BLaER1 treated with 17β-estradiol and CSF1 and Interleukin-3, amounts not matched to agents 10 nM and 100 nM (cell line): ENCODE data around the gene CSAD.

Source experiments
- H3K27ac ChIP-seq, 11 experiments: shearing (Covaris generic); formaldehyde crosslinking; 2 replicates each; pipeline ENCODE4 v1.8.1; 2022
- H3K27me3 ChIP-seq, 11 experiments: shearing (Covaris generic); formaldehyde crosslinking; 2 replicates each; pipeline ENCODE4 v1.8.1; 2022
- H3K36me3 ChIP-seq, 11 experiments: shearing (Covaris generic); formaldehyde crosslinking; 2 replicates each; pipeline ENCODE4 v1.8.1; 2022
- H3K4me1 ChIP-seq, 10 experiments: shearing (Covaris generic); formaldehyde crosslinking; 2 replicates each; pipeline ENCODE4 v1.8.1; 2022
- H3K4me2 ChIP-seq, 11 experiments: shearing (Covaris generic); formaldehyde crosslinking; 2 replicates each; pipeline ENCODE4 v1.8.1; 2022
- H3K4me3 ChIP-seq, 10 experiments: shearing (Covaris generic); formaldehyde crosslinking; 2 replicates each; pipeline ENCODE4 v1.8.1; 2022
- H3K9ac ChIP-seq, 11 experiments: shearing (Covaris generic); formaldehyde crosslinking; 2 replicates each; pipeline ENCODE4 v1.8.1; 2022
- H3K9me3 ChIP-seq, 11 experiments: shearing (Covaris generic); formaldehyde crosslinking; replicated peaks in 1 of 11; 2 replicates each; pipeline ENCODE4 v1.8.1; 2022
- H4K20me1 ChIP-seq, 11 experiments: shearing (Covaris generic); formaldehyde crosslinking; 2 replicates each; pipeline ENCODE4 v1.8.1; 2022
- Cebpa-rat ChIP-seq, 11 experiments: shearing (Covaris generic); IDR thresholded peaks; 2 replicates each; pipeline ENCODE4 v1.8.1; 2022

The CSAD gene

GRCh38 chr12:53145383-53146260, 35.1 kb downstream of the CSAD start:
- no peak overlapping the region for H3K4me2 ChIP-seq
- TF ChIP-seq Cebpa-rat (IDR thresholded peaks at IDR 0.05): no peak
- no peaks in the 10 kb centered on the region for H3K36me3 ChIP-seq
- no peak overlapping the region for H3K4me3 ChIP-seq
- no peaks in the 10 kb centered on the region for H3K27me3 ChIP-seq
- H3K4me1 ChIP-seq: peaks cover 0 to 6% (median 0%) of the 10 kb centered on the region in 10 experiments; a peak in 2 of 20 replicates
- no peak overlapping the region for H3K9ac ChIP-seq
- H4K20me1 ChIP-seq: no peaks in the 10 kb centered on the region
- H3K27ac ChIP-seq: no peak overlapping the region
- H3K9me3 ChIP-seq: 0 out of 22 replicates have a peak, but pooled peaks cover 0 to 2% (median 0%) of the 10 kb centered on the region in 11 experiments

- Histone ChIP-seq H3K36me3 (0 out of 22 replicates have a peak, but pooled peaks cover 0 to 3% (median 0%) of the 10 kb centered on the region in 11 experiments), H4K20me1 (no peaks in the 10 kb centered on the region), H3K27me3 (no peaks in the 10 kb centered on the region), H3K9me3 (peaks cover 19 to 24% (median 20%) of the 10 kb centered on the region in 11 experiments), H3K4me3 (no peak overlapping the region), H3K4me1 (no peaks in the 10 kb centered on the region), H3K9ac (no peak overlapping the region), H3K27ac (no peak overlapping the region), H3K4me2 (no peak overlapping the region)
- TF ChIP-seq Cebpa-rat (IDR thresholded peaks at IDR 0.05): no peak
These were observed 37.4 kb downstream of the CSAD start for GRCh38 chr12:53143355-53143754.

GRCh38 chr12:53133722-53134121, 47.0 kb downstream of the CSAD start:
- TF ChIP-seq Cebpa-rat (IDR thresholded peaks at IDR 0.05): no peak
- H4K20me1 ChIP-seq: no peaks in the 10 kb centered on the region
- no peaks in the 10 kb centered on the region for H3K36me3 ChIP-seq
- H3K9ac ChIP-seq: no peak overlapping the region
- no peak overlapping the region for H3K4me2 ChIP-seq
- no peak overlapping the region for H3K27ac ChIP-seq
- peaks cover 14 to 30% (median 20%) of the 10 kb centered on the region in 11 experiments for H3K9me3 ChIP-seq
- peaks cover 0 to 27% (median 0%) of the 10 kb centered on the region in 10 experiments; a peak in 6 of 20 replicates for H3K4me1 ChIP-seq
- H3K27me3 ChIP-seq: no peaks in the 10 kb centered on the region
- no peak overlapping the region for H3K4me3 ChIP-seq

- peaks cover 3 to 14% (median 8%) of the 10 kb centered on the region in 11 experiments for H3K9me3 ChIP-seq
- peak overlapping the region in 2 of 11 experiments; percentile 26 to 68; a peak in 2 of 22 replicates for H3K4me2 ChIP-seq
- H4K20me1 ChIP-seq: no peaks in the 10 kb centered on the region
- H3K36me3 ChIP-seq: no peaks in the 10 kb centered on the region
- H3K9ac ChIP-seq: no peak overlapping the region
- H3K27ac ChIP-seq: no peak overlapping the region
- no peaks in the 10 kb centered on the region for H3K27me3 ChIP-seq
- H3K4me1 ChIP-seq: peaks cover 0 to 44% (median 0%) of the 10 kb centered on the region in 10 experiments; a peak in 6 of 20 replicates
- TF ChIP-seq Cebpa-rat (IDR thresholded peaks at IDR 0.05): no peak
- no peak overlapping the region for H3K4me3 ChIP-seq
These were observed 48.9 kb downstream of the CSAD start for GRCh38 chr12:53131844-53132243.

GRCh38 chr12:53128780-53129569, 51.8 kb downstream of the CSAD start:
- H3K36me3 ChIP-seq: no peaks in the 10 kb centered on the region
- no peak overlapping the region for H3K4me3 ChIP-seq
- TF ChIP-seq Cebpa-rat (IDR thresholded peaks at IDR 0.05): no peak
- H3K9ac ChIP-seq: no peak overlapping the region
- peak overlapping the region in 3 of 11 experiments; percentile 4 to 76 (median 60); a peak in 6 of 22 replicates for H3K4me2 ChIP-seq
- H3K27ac ChIP-seq: no peak overlapping the region
- H3K9me3 ChIP-seq: no peaks in the 10 kb centered on the region
- H4K20me1 ChIP-seq: no peaks in the 10 kb centered on the region
- no peaks in the 10 kb centered on the region for H3K27me3 ChIP-seq
- H3K4me1 ChIP-seq: peaks cover 0 to 46% (median 0%) of the 10 kb centered on the region in 10 experiments; a peak in 6 of 20 replicates

GRCh38 chr12:53127169-53127568, 53.6 kb downstream of the CSAD start:
- Histone ChIP-seq H3K27ac (no peak overlapping the region), H3K9me3 (no peaks in the 10 kb centered on the region), H3K9ac (no peak overlapping the region), H3K4me3 (no peak overlapping the region), H3K4me2 (peak overlapping the region in 3 of 11 experiments; percentile 12 to 48 (median 26); a peak in 6 of 22 replicates), H3K27me3 (no peaks in the 10 kb centered on the region), H3K4me1 (peaks cover 0 to 46% (median 0%) of the 10 kb centered on the region in 10 experiments; a peak in 6 of 20 replicates), H3K36me3 (no peaks in the 10 kb centered on the region), H4K20me1 (no peaks in the 10 kb centered on the region)
- no peak for TF ChIP-seq Cebpa-rat (IDR thresholded peaks at IDR 0.05)

GRCh38 chr12:53124352-53124723, 56.4 kb downstream of the CSAD start:
- Histone ChIP-seq H3K4me2 (no peak overlapping the region), H3K27me3 (no peaks in the 10 kb centered on the region), H3K36me3 (no peaks in the 10 kb centered on the region), H4K20me1 (no peaks in the 10 kb centered on the region), H3K27ac (no peak overlapping the region), H3K4me3 (no peak overlapping the region), H3K9me3 (no peaks in the 10 kb centered on the region), H3K4me1 (peaks cover 0 to 28% (median 0%) of the 10 kb centered on the region in 10 experiments; a peak in 6 of 20 replicates), H3K9ac (no peak overlapping the region)
- TF ChIP-seq Cebpa-rat (IDR thresholded peaks at IDR 0.05): no peak

GRCh38 chr12:53123578-53124351, 57.0 kb downstream of the CSAD start:
- Histone ChIP-seq H3K9me3 (no peaks in the 10 kb centered on the region), H3K4me2 (no peak overlapping the region), H3K36me3 (no peaks in the 10 kb centered on the region), H3K4me3 (no peak overlapping the region), H3K9ac (no peak overlapping the region), H3K4me1 (peaks cover 0 to 22% (median 0%) of the 10 kb centered on the region in 10 experiments; a peak in 6 of 20 replicates), H3K27me3 (no peaks in the 10 kb centered on the region), H3K27ac (no peak overlapping the region), H4K20me1 (no peaks in the 10 kb centered on the region)
- no peak for TF ChIP-seq Cebpa-rat (IDR thresholded peaks at IDR 0.05)
